Renal cortical epithelial cell (primary cell): ENCODE measurements around the gene RBM48. TPM values are rescaled to one million over a fixed set of nuclear protein-coding genes. Genes with fewer than 3 reads are reported as not detected.
"Not testable (repeated sequence)": the region's sequence is repeated elsewhere in the genome, so short reads cannot be mapped to it uniquely, and the experiment has no call there.

ENCODE experiments used
- DNase-seq: peaks from one replicate; pipeline ENCODE4 v3.0.0-alpha.2; 2011; ENCODE audit warnings: low read depth
- total RNA-seq: library from RNA; depleted of rRNA; stranded (reverse); fragments of >200 nt; gene quantifications from 2 replicates; pipeline ENCODE4 v1.2.3, GENCODE V29; 2014

RBM48 gene
- total RNA-seq, 1 donor from 2014 or later: 15.9 TPM

GRCh38 chr7:92545116-92545515 lies 16.5 kb downstream of the RBM48 start:
- not testable (repeated sequence) for DNase-seq

DNA sequence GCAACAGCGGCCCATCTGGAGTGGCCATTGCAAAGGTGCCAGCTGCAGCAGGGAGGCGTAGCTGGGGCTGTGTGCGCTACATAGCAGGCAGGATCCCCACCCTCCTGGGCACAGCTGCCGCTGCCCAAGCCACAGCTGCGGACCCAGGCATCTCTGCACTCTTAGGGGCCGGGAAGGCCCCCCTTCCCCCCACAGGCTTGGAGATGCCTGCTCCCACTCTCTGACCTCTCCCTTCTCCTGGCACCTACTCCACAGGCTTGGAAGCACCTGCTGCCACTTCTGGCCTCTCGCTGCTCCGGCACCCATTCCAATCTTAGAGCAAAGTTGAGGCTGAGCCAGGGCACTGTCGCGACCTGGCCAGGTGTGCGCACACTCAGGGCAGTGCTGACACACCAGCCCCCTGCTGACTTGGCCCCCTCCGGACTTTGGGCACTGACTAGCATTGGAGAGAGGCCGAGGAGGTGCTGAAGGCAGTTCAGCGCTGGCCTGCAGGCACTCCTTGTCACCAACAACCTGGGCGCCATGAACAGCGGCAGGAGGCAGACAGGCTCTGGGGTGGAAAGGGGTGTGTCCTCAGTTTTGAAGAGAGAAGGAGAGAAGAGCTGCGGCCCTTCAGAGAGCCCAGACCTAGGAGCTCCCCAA lies 18.4 kb downstream of the RBM48 start:
- DNase-seq: no peak

GRCh38 chr7:92547579-92547978 lies 19.0 kb downstream of the RBM48 start:
- DNase-seq: no peak

DNA sequence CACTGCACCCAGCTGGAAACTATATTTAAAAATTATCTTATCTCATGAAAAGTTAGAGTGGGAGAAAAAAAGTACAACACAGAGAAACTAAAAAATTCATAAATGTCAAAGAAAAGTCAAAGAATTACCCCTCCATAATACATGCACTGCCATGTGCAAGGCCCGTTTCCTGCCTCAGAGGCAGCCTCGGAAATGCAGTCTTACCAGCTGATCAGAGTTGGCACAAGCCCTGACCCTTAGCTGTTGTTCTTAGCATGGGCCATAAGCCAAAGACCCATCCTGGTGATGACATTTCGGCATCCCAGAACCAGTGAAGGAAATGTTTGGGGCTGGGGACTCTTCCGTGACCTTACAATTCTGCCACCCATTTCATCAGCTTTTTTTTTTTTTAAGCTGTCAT lies 21.6 kb downstream of the RBM48 start:
- no peak for DNase-seq

GRCh38 chr7:92557249-92557648 lies 28.7 kb downstream of the RBM48 start:
- DNase-seq: no peak

- no peak for DNase-seq
These were observed 29.3 kb downstream of the RBM48 start for GRCh38 chr7:92557808-92558362.

DNA sequence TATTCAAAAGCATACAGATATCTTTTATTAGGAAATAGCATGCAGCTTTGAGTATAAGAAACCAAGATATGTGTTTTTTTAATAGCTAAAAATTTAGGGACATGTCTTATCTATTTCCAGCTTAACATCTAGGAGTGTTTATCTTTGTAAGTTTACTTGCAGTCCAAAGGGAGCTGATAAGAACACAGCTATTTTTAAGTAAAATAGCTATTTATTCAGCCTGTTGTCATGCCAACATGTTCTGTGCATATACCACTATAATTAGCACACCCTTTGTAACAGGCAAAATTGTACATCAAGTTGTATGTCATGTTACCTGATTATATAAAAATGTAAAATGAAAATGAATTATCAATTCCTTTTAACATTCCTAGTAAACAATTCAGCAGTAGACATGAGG lies 32.0 kb downstream of the RBM48 start:
- DNase-seq: no peak

GRCh38 chr7:92563345-92563744 lies 34.8 kb downstream of the RBM48 start:
- DNase-seq: no peak

GRCh38 chr7:92567460-92567859 lies 38.9 kb downstream of the RBM48 start:
- no peak for DNase-seq

DNA sequence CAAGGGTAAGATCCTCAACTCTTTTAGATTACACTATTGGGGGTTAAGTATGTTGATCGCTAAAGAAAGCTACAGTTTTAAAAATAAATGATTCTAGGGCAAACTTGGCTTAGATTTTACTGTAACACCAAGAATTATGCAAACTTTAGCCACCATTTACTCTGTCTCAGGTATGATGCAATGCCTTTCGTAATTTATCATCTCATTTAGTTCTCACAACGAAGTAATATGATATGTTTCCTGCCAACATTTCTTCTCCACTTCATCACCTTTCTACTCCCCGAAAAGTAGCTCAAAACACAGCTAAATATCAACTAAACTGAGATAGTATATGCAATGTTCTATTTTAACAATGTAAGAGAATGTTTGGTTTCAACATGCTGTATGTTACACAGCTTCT lies 40.5 kb downstream of the RBM48 start:
- DNase-seq: no peak

DNA sequence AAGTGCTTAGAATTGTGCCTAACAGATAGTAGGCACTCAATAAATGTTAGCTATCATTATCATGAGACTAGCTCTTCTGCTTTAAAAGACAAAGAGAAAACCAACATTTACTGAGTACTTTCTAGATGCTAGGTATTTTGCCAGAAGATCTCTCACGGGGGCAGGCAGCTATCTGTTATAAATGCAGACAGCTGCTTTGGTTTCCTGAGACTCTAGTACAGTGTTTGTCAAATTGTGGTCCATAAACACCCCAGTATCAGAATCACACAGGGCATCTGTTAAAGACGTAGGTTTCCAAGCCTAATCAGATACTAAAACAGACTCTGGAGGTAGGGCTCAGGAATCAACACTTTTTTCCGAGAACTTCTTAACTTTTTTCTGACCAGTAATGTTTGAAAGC lies 47.7 kb downstream of the RBM48 start:
- no peak for DNase-seq

DNA sequence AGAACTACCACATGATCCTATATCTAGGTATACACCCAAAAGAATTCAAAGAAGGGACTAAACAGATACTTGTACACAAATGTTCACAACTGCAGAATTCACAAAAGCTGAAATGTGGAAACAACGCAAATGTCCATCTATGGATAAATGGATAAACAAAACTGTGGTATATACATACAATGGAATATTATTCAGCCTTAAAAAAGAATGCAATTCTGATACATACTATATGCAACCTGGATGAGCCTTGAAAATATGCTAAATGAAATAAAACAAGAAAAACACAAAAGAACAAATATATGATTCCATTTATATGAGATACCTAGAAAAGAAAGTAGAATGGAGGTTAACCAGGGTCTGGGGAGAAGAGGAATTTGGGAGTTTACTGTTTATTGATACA lies 54.4 kb downstream of the RBM48 start:
- DNase-seq: no peak

- peak; percentile 42 for DNase-seq
These were observed 56.4 kb downstream of the RBM48 start for GRCh38 chr7:92584953-92585352.

GRCh38 chr7:92586403-92586802 lies 57.8 kb downstream of the RBM48 start:
- peak; percentile 74 for DNase-seq

GRCh38 chr7:92586841-92587240 lies 58.2 kb downstream of the RBM48 start:
- DNase-seq: no peak

Other genes with a start within 250 kb of the RBM48 start
- gene GATAD1, start 81.3 kb upstream of the RBM48 start, total RNA-seq: 16.5 and 24.0 TPM in 2 replicates
- gene ERVW-1, start 50.8 kb upstream of the RBM48 start, total RNA-seq: not detected in 2 replicates
- 12.5 and 28.5 TPM in 2 replicates for gene PEX1, start 275 bp upstream of the RBM48 start, total RNA-seq
- 18.1 and 21.2 TPM in 2 replicates for gene FAM133B, start 61.6 kb downstream of the RBM48 start, total RNA-seq